NCI-H82 treated with DMSO at 0.1 percent for 48 hours (cell line): Measurements from ENCODE around the gene DYRK4.
"Not testable (repeated sequence)": the region's sequence is repeated elsewhere in the genome, so short reads cannot be mapped to it uniquely, and the experiment has no call there.

Source experiments
- DNase-seq: peaks from one replicate; lab custom pipeline; 2025; ENCODE audit not compliant: unreplicated experiment; lab: John Stamatoyannopoulos, UW

The DYRK4 gene, protein sequence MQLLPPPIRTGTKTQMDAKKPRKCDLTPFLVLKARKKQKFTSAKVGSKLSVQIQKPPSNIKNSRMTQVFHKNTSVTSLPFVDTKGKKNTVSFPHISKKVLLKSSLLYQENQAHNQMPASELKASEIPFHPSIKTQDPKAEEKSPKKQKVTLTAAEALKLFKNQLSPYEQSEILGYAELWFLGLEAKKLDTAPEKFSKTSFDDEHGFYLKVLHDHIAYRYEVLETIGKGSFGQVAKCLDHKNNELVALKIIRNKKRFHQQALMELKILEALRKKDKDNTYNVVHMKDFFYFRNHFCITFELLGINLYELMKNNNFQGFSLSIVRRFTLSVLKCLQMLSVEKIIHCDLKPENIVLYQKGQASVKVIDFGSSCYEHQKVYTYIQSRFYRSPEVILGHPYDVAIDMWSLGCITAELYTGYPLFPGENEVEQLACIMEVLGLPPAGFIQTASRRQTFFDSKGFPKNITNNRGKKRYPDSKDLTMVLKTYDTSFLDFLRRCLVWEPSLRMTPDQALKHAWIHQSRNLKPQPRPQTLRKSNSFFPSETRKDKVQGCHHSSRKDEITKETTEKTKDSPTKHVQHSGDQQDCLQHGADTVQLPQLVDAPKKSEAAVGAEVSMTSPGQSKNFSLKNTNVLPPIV

DNA sequence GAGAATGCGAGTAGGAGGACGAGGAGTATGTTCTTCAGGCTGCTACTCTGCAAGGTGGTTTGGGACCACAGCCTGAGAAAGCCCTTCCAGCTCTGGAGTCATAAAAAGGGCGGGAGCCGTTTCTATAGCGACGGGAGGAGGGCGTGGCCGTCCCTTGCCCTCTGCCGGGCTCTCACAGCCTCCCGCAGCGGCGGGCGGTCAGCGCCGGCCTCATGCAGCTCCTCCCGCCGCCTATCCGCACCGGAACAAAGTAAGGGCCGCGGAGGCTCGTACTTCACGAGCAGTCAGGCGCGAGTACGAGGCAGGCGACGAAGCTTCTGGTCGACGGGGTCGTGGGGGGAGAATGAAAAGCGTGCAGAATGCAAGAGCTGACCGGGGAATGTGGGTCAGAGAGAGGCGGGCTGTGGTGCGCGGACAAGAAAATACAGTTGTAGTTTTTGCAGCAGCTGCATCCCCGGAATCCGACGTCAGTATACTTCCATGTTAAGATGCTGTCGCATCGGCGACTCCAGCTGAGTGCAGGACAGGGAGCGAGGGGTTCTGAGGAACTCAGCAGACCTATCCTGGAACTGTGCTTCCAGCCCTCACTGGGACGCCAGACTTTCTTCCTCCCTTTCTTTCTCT lies at the start of gene DYRK4:
Gene DYRK4, plus strand, starts transcription at position 175 of the 624 bp plus-strand sequence. Its CDS starts 38 bp downstream, at position 213.
- no peak for DNase-seq

GRCh38 chr12:4518106-4518728 lies 43.8 kb upstream of the DYRK4 start:
- DNase-seq = no peak

DNA sequence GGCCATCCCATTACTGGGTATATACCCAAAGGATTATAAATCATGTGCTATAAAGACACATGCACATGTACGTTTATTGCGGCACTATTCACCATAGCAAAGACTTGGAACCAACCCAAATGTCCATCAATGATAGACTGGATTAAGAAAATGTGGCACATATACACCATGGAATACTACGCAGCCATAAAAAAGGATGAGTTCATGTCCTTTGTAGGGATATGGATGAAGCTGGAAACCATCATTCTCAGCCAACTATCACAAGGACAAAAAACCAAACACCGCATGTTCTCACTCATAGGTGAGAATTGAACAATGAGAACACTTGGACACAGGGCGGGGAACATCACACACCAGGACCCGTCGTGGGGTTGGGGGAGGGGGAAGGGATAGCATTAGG lies 38.6 kb upstream of the DYRK4 start:
- not testable (repeated sequence) for DNase-seq

- DNase-seq = peak; percentile 5
Observed at GRCh38 chr12:4526923-4527546, 35.0 kb upstream of the DYRK4 start.

DNA sequence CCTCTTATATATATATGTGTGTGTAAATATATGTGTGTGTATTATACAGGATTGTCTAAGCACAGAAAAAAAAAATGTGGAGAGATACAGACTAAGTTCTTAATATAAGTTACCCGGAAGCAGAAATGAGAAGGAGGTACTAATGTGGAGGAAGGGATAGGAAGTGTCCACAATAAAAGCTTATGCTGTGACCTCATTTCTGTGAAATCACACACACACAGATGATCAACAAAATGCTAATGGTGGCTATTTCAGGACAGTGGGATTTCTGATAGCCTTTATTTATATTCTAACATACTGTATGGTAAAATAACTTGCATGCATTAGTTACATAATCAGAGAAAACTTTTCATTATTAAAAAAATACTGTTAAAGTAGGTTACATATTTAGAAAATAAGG lies 31.8 kb upstream of the DYRK4 start:
- DNase-seq = no peak

DNA sequence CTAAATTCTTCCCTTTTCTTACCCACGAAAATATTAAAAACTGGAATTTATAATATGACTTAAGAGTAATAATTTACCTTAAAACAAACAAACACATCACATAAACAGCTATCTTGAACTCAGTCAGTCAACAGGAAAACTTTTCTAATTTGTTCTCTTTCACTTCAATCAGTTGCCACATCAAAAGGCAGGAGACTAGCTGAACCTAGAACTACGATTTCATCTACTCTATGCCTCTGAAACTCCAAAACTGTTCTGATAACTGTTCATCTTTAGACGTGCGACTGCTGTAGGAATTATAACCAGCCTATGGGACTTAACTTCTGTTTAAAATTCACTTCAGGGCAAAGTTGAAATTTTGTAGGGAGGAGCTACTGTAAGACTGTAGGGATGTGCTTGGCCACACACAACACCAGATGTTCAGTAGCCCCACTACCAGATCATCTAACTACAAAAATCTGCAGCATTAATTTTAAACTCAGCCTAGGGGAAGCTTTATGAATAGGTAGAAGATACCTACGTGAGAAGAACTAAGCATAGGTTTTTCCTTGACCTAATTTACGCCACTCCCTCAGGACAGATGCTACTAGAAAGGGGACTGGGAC lies 30.9 kb upstream of the DYRK4 start:
- no peak for DNase-seq

GRCh38 chr12:4535092-4535491 lies 26.9 kb upstream of the DYRK4 start:
- DNase-seq = no peak

- DNase-seq = no peak
Observed at GRCh38 chr12:4535871-4536270, 26.1 kb upstream of the DYRK4 start.

DNA sequence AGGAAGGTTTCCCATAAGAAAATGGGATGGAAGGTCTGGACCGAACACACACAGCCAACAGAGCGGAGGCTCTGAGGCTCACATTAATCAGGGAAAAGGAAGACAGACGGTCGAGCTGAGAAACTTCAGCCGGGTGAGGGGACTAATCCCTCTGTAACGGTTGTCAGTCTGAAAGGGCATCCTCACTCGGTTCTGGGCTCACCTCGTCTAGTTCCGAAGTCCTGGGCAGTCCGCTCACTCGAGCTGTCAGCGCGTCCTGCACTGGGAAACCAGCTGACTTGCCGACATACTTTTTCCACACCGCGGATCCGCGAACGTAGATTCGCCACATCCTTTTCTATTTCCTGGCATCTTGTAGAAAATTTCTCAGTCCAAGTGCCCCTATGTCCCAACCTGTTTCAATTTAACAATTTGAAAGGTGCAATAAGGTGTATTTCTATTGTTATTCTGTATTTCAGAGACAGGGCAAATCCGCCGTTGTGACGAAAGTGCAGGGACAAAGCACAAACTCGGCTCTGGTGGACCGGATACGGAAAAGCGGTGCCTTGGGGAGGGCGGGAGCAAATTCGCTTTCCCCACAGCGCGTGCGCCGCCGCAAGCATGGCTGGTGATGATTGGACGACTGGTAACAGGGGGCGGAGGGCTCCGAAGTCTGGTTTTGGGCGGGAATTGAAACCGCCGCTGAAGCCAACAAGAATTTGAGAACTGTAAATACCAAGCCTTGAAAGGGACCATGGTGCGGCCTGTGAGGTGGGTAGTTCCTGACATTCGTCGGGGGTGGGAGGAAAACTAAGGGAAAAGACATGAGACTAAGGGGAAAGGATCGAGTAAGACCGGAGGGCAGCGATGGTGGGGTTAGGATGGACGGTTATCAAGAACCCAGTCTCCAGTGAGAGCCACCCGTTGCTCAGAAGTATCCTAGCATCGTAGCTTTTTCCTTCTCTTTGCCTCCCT lies 23.5 kb upstream of the DYRK4 start, which contains the start of gene RAD51AP1:
Gene RAD51AP1, plus strand, starts transcription at position 684 of the 954 bp plus-strand sequence. Its CDS starts 50 bp downstream, at position 734.
- DNase-seq = peak; percentile 95

- peak; percentile 36 for DNase-seq
Observed at GRCh38 chr12:4539167-4539870, 22.7 kb upstream of the DYRK4 start.

DNA sequence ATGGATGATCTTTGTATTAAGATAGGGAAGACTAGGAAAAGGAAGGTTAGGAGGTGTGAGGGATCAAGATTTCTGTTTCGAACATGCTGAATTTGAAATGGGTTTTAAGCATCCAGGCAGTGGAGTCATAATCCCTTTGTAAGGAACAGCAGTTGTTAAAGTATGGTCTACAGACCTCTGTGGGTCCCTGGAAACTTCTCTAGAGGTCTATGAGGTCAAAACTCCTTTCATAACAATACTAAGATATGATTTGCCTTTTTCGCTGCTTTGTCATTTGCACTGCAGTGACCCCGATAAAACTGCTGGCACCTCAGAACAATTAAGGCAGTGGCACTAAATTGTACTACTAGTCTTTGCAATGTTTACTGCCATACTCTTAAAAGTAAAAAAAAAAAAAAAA lies 21.8 kb upstream of the DYRK4 start:
- DNase-seq = no peak

GRCh38 chr12:4540638-4541037 lies 21.4 kb upstream of the DYRK4 start:
- DNase-seq = no peak

DNA sequence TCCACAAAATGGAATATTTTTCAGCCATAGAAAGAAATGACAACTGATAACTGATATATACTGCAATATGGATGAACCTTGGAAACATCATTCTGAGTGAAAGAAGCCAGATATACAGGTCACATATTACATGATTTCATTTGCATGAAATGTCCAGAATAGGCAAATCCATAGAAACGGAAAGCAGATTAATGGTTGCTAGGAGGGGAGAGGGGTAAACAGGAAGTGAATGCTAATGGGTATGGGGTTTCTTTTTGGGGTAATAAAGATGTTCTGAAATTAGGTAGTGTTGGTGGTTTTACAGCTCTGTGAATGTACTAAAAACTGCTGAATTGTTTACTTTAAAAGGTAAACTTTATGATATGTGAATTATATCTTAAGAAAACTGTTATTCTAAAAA lies 16.8 kb upstream of the DYRK4 start:
- no peak for DNase-seq

DNA sequence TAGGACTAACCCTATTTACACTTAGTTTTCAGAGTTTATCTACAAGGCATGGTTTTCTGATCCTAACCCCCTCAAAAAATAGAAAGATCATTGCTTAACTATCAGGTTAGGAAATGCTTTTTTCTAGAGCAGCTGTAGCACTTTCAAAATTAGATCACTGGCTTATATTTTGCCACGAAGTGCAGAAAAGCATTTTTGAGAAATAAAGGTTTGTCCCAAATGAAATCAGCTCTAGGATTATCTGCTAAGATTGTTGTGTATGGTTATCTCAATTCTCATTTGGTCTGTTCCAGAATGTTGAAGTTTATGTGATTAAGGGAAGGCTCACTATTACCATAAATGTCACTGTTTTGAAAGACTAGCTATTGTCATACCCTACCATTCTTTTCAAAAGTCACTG lies 9.8 kb upstream of the DYRK4 start:
- no peak for DNase-seq

DNA sequence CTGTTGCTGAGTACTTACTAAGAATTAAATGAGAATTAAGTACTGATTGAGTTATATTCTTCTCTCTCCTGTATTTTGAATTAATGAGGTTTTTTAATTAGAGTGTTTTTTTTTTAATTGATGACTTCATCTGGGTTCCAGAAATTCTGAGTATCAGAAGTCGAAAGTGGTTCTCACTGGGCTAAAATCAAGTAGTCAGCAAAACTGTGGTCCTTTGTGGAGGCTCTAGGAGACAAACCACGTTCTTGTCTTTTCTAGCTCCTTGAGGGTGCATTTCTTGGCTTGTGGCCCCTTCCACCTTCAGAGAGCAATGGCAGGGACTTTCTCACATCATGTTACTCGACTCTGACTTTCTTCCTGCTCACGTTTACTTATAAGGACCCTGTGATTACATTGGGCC lies 8.1 kb upstream of the DYRK4 start:
- DNase-seq = no peak

DNA sequence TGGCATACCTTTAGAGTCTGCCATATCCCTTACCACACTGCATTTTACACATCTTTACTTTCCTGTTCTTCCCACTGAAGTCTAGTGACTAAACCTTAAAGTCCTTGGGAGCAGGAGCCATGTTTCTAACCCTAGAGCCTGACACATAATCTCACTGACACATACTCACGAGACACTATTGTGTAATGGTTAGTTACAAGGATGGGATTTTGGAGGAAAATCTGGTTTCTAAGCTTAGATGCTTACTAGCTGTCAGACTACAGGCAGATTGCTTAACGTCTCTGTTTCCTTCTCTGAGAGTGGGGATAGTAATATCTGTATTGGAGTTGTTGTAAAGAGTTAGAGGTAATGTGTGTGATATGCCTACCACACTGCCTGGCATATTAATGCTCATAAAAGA lies 6.2 kb upstream of the DYRK4 start:
- DNase-seq = no peak

GRCh38 chr12:4556735-4557530 lies 5.1 kb upstream of the DYRK4 start:
- no peak for DNase-seq

- DNase-seq = no peak
Observed at GRCh38 chr12:4557586-4557985, 4.4 kb upstream of the DYRK4 start.
